ENCODE data around the gene ADAMTS13.

The ADAMTS13 gene

GRCh38 chr9:133393399-133393798 is 28.8 kb upstream of the ADAMTS13 start:
- DNase-seq, result no peak

GRCh38 chr9:133394687-133395271 is 27.4 kb upstream of the ADAMTS13 start:
- DNase-seq, result no peak

- no peak for DNase-seq
Measured at GRCh38 chr9:133396952-133397351, 25.2 kb upstream of the ADAMTS13 start.

GRCh38 chr9:133397370-133397769 is 24.8 kb upstream of the ADAMTS13 start:
- no peak for DNase-seq

- no peak for DNase-seq
Measured at GRCh38 chr9:133397895-133398294, 24.3 kb upstream of the ADAMTS13 start.

GRCh38 chr9:133400292-133400691 is 21.9 kb upstream of the ADAMTS13 start:
- no peak for DNase-seq

GRCh38 chr9:133401588-133401987 is 20.6 kb upstream of the ADAMTS13 start:
- DNase-seq, result no peak

- DNase-seq, result no peak
Measured at GRCh38 chr9:133402689-133403088, 19.5 kb upstream of the ADAMTS13 start.

GRCh38 chr9:133403766-133404453 is 18.3 kb upstream of the ADAMTS13 start:
- no peak for DNase-seq

GRCh38 chr9:133404454-133405002 is 17.6 kb upstream of the ADAMTS13 start:
- DNase-seq, result no peak

- DNase-seq, result no peak
Measured at GRCh38 chr9:133405508-133406438, 16.4 kb upstream of the ADAMTS13 start.

- peak; percentile 77 for DNase-seq
Measured at GRCh38 chr9:133406480-133407307, 15.5 kb upstream of the ADAMTS13 start.

GRCh38 chr9:133408042-133408441 is 14.1 kb upstream of the ADAMTS13 start:
- no peak for DNase-seq

- DNase-seq, result no peak
Measured at GRCh38 chr9:133415170-133415569, 7.0 kb upstream of the ADAMTS13 start.

- DNase-seq, result peak; percentile 94
Measured at GRCh38 chr9:133417541-133418461, 4.4 kb upstream of the ADAMTS13 start, which contains the start of gene REXO4. TSS of gene REXO4 (minus strand) at chr9:133418010. CDS start at chr9:133417844, 166 bp downstream.

- DNase-seq, result no peak
Measured at GRCh38 chr9:133419005-133419404, 3.2 kb upstream of the ADAMTS13 start.

GRCh38 chr9:133420392-133420827 is 1.8 kb upstream of the ADAMTS13 start:
- no peak for DNase-seq

- DNase-seq, result no peak
Measured at GRCh38 chr9:133423216-133423615, 1.0 kb downstream of the ADAMTS13 start.

- DNase-seq, result no peak
Measured at GRCh38 chr9:133424187-133424586, 2.0 kb downstream of the ADAMTS13 start.

GRCh38 chr9:133425049-133425632 is 3.0 kb downstream of the ADAMTS13 start:
- DNase-seq, result no peak

- DNase-seq, result no peak
Measured at GRCh38 chr9:133426011-133426410, 3.8 kb downstream of the ADAMTS13 start.

Data from right forelimb (tissue), 1 donor.